HepG2 (cell line): ENCODE data around the gene ESPN. TPM values are rescaled to one million over a fixed set of nuclear protein-coding genes. Genes with fewer than 3 reads are reported as not detected.
A peak's percentile ranks its signal among the peaks of the same experiment; 100 is the strongest.

ENCODE experiments used
- BATF2 ChIP-seq: sonication (generic); formaldehyde crosslinking; IDR thresholded peaks from 2 replicates; pipeline ENCODE4 v1.8.0; 2022; ENCODE audit warnings: mild to moderate bottlenecking, missing genetic modification reagents, moderate library complexity
- ETV5 ChIP-seq: IDR thresholded peaks from 2 replicates; pipeline ENCODE4 v1.6.1; 2018; ENCODE audit warnings: missing biosample characterization, missing genetic modification reagents, inconsistent platforms, borderline replicate concordance
- EZH2 ChIP-seq: conservative IDR thresholded peaks from 2 replicates; pipeline ENCODE4 v1.6.1; 2012; ENCODE audit warnings: mild to moderate bottlenecking, low read depth, low read length, moderate library complexity
- FOXO4 ChIP-seq: sonication (generic); formaldehyde crosslinking; conservative IDR thresholded peaks from 2 replicates; pipeline ENCODE4 v1.8.1; 2023; ENCODE audit warnings: missing genetic modification reagents
- PCBP1 ChIP-seq: fragments of 200-400 bp; formaldehyde crosslinking; IDR thresholded peaks from 2 replicates; pipeline ENCODE4 v1.6.1; 2017; ENCODE audit warnings: mild to moderate bottlenecking, low read depth, low read length, borderline replicate concordance
- POLR2G ChIP-seq: fragments of 200-400 bp; formaldehyde crosslinking; IDR thresholded peaks from 2 replicates; pipeline ENCODE4 v1.6.1; 2018; ENCODE audit warnings: mild to moderate bottlenecking, low read depth, low read length, moderate library complexity
- REXO4 ChIP-seq: sonication (generic); formaldehyde crosslinking; IDR thresholded peaks from 2 replicates; pipeline ENCODE4 v1.8.0; 2022; ENCODE audit warnings: missing genetic modification reagents, mild to moderate bottlenecking, borderline replicate concordance
- SMC3 ChIP-seq: IDR thresholded peaks from 2 replicates; pipeline ENCODE4 v1.6.1; 2011; ENCODE audit warnings: low read length, improper control_type of control experiment
- STAG1 ChIP-seq: sonication (generic); formaldehyde crosslinking; IDR thresholded peaks from 2 replicates; pipeline ENCODE4 v1.4.0; 2020; ENCODE audit warnings: missing genetic modification reagents
- TFE3 ChIP-seq: IDR thresholded peaks from 2 replicates; pipeline ENCODE4 v1.6.1; 2016
- ZKSCAN8 ChIP-seq: IDR thresholded peaks from 2 replicates; pipeline ENCODE4 v1.6.1; 2016; ENCODE audit warnings: borderline replicate concordance, missing genetic modification reagents, missing compliant biosample characterization
- ZNF276 ChIP-seq: sonication (generic); formaldehyde crosslinking; IDR thresholded peaks from 2 replicates; pipeline ENCODE4 v1.4.0; 2020; ENCODE audit warnings: mild to moderate bottlenecking, low read depth, missing genetic modification reagents
- ZNF496 ChIP-seq: sonication (generic); formaldehyde crosslinking; IDR thresholded peaks from 2 replicates; pipeline ENCODE4 v1.8.1; 2023; ENCODE audit warnings: mild to moderate bottlenecking, moderate library complexity, missing genetic modification reagents; ENCODE audit not compliant: insufficient replicate concordance
- ZNF556 ChIP-seq: sonication (generic); formaldehyde crosslinking; IDR thresholded peaks from 2 replicates; pipeline ENCODE4 v1.4.0; 2020; ENCODE audit warnings: mild to moderate bottlenecking, missing genetic modification reagents, borderline replicate concordance
- ZNF605 ChIP-seq: sonication (generic); formaldehyde crosslinking; IDR thresholded peaks from 2 replicates; pipeline ENCODE4 v1.8.0; 2022; ENCODE audit warnings: mild to moderate bottlenecking, missing genetic modification reagents
- ZNF687 ChIP-seq: sonication (generic); formaldehyde crosslinking; IDR thresholded peaks from 2 replicates; pipeline ENCODE4 v1.5.1; 2020; ENCODE audit warnings: mild to moderate bottlenecking, missing genetic modification reagents, moderate library complexity
- ZNF792 ChIP-seq: IDR thresholded peaks from 2 replicates; pipeline ENCODE4 v1.6.1; 2016
- polyA plus RNA-seq, 8 experiments: library from polyadenylated mRNA; depleted of rRNA in 3 of 8; stranded (reverse) in 7 of 8; unstranded in 1 of 8; fragments of >200 nt; fragmentation: Illumina TruSeq in 4 of 8; extraction: Trizol in 4 of 8; gene quantifications; 2 replicates each; pipeline versions ENCODE4 v1.2.1 to v1.2.3, GENCODE V29; 2011 to 2016; ENCODE audit warnings: low read depth in 4 of 8, missing spikeins in 1 of 8, mixed read lengths in 1 of 8; ENCODE audit not compliant: insufficient read depth in 1 of 8
- total RNA-seq, 5 experiments: library from RNA; depleted of rRNA; stranded (reverse); fragments of >200 nt; fragmentation: Illumina TruSeq; extraction: Trizol; gene quantifications; 2 replicates each; pipeline ENCODE4 v1.2.3, GENCODE V29; 2016; ENCODE audit warnings: low read depth in 1 of 5

ESPN gene
- total and polyA plus RNA-seq, 2 of the 13 experiments (the other 11 are each of a cell fraction or from before 2014, with no cell fraction given): 48.6 to 54.2 TPM

GRCh38 chr1:6423321-6423999 is 1.1 kb upstream of the ESPN start (continued):
- TF ChIP-seq POLR2G (no peak), ZNF605 (0 out of 2 replicates have a peak, but pooled peaks have one; percentile 20), REXO4 (CRISPR knock-in tag) (no peak), ZNF556 (CRISPR knock-in tag) (no peak), EZH2 (0 out of 2 replicates have a peak, but pooled peaks have one; percentile 87), TFE3 (CRISPR knock-in tag) (no peak), SMC3 (peak; percentile 29; the same call in 1 of the 2 replicates), STAG1 (peak; percentile 58), ZNF496 (CRISPR knock-in tag) (no peak), ZNF687 (CRISPR knock-in tag) (0 out of 2 replicates have a peak, but pooled peaks have one; percentile 17), PCBP1 (0 out of 2 replicates have a peak, but pooled peaks have one; percentile 58), ETV5 (CRISPR knock-in tag) (peak; percentile 28; the same call in 1 of the 2 replicates), ZNF276 (CRISPR knock-in tag) (no peak), FOXO4 (CRISPR knock-in tag) (0 out of 2 replicates have a peak, but pooled peaks have one; percentile 63), BATF2 (CRISPR knock-in tag) (no peak), ZNF792 (0 out of 2 replicates have a peak, but pooled peaks have one; percentile 40), ZKSCAN8 (CRISPR knock-in tag) (no peak)
